WTC11 (cell line): ENCODE results near the gene KRAS. TPM values are rescaled to one million over a fixed set of nuclear protein-coding genes. Genes with fewer than 3 reads are reported as not detected.

Source experiments
- ATAC-seq: fragments of 200-7000 bp; cut with Tn5 transposase; 2 replicates; pipeline ENCODE4 v1.10.0; 2021; ENCODE audit warnings: mild to moderate bottlenecking, moderate library complexity
- CTCF ChIA-PET: fragments of 300-600 bp; sonication (Branson Sonifier 250); formaldehyde crosslinking; loops from one replicate; lab custom pipeline; 2021; ENCODE audit warnings: antibody characterized with exemption; lab: Charles Lee
- POLR2A ChIA-PET: fragments of 350-600 bp; sonication (Branson Sonifier 250); formaldehyde crosslinking; loops from one replicate; lab custom pipeline; 2021; ENCODE audit warnings: antibody characterized with exemption; lab: Charles Lee
- DNase-seq: peaks from one replicate; pipeline ENCODE4 v3.0.0; 2021; ENCODE audit warnings: low spot score
- H3K27ac Mint-ChIP-seq: 2 replicates; pipeline ENCODE4 v1.8.0; 2021; ENCODE audit warnings: mixed read lengths
- H3K27me3 Mint-ChIP-seq: 2 replicates; pipeline ENCODE4 v1.8.0; 2021; ENCODE audit warnings: low read depth, mild to moderate bottlenecking, moderate library complexity, mixed read lengths
- H3K36me3 Mint-ChIP-seq: 2 replicates; pipeline ENCODE4 v1.8.0; 2021; ENCODE audit warnings: mixed read lengths
- H3K4me1 Mint-ChIP-seq: 2 replicates; pipeline ENCODE4 v1.8.0; 2022; ENCODE audit warnings: mixed read lengths
- H3K4me3 Mint-ChIP-seq: 2 replicates; pipeline ENCODE4 v1.8.0; 2021; ENCODE audit warnings: mild to moderate bottlenecking, moderate library complexity, mixed read lengths
- H3K9me3 Mint-ChIP-seq: 2 replicates; pipeline ENCODE4 v1.8.0; 2021; ENCODE audit warnings: mixed read lengths
- AR ChIP-seq: fragments of 250-450 bp; sonication (Bioruptor Pico); IDR thresholded peaks from 2 replicates; pipeline ENCODE4 v1.9.0; 2021; ENCODE audit warnings: mild to moderate bottlenecking
- CDX4 ChIP-seq: fragments of 250-450 bp; sonication (Bioruptor Pico); IDR thresholded peaks from 2 replicates; pipeline ENCODE4 v1.9.0; 2021; ENCODE audit warnings: moderate library complexity, mild to moderate bottlenecking, inconsistent platforms, borderline replicate concordance
- FOXJ3 ChIP-seq: sonication (generic); formaldehyde crosslinking; IDR thresholded peaks from 2 replicates; pipeline ENCODE4 v1.9.0; 2021; ENCODE audit warnings: missing genetic modification reagents, mild to moderate bottlenecking, borderline replicate concordance
- IRF1 ChIP-seq: sonication (generic); formaldehyde crosslinking; IDR thresholded peaks from 2 replicates; pipeline ENCODE4 v1.8.0; 2023; ENCODE audit warnings: missing genetic modification reagents
- NR3C1 ChIP-seq: sonication (generic); formaldehyde crosslinking; conservative IDR thresholded peaks from 2 replicates; pipeline ENCODE4 v1.8.1; 2023; ENCODE audit warnings: low read depth, mild to moderate bottlenecking, missing genetic modification reagents
- SOX15 ChIP-seq: fragments of 250-450 bp; sonication (Bioruptor Pico); IDR thresholded peaks from 2 replicates; pipeline ENCODE4 v1.9.0; 2021; ENCODE audit warnings: mild to moderate bottlenecking
- TCF7 ChIP-seq: sonication (generic); formaldehyde crosslinking; IDR thresholded peaks from 2 replicates; pipeline ENCODE4 v1.8.0; 2022; ENCODE audit warnings: mild to moderate bottlenecking, low read depth, missing genetic modification reagents, moderate library complexity
- USF1 ChIP-seq: sonication (generic); formaldehyde crosslinking; IDR thresholded peaks from 2 replicates; pipeline ENCODE4 v1.8.0; 2022; ENCODE audit warnings: mild to moderate bottlenecking, missing genetic modification reagents
- USF2 ChIP-seq: sonication (generic); formaldehyde crosslinking; IDR thresholded peaks from 2 replicates; pipeline ENCODE4 v1.8.1; 2023; ENCODE audit warnings: mild to moderate bottlenecking, missing genetic modification reagents, moderate library complexity
- ZBTB43 ChIP-seq: sonication (generic); formaldehyde crosslinking; IDR thresholded peaks from 2 replicates; pipeline ENCODE4 v1.8.1; 2023; ENCODE audit warnings: mild to moderate bottlenecking, missing genetic modification reagents
- ZMAT4 ChIP-seq: fragments of 250-450 bp; sonication (Bioruptor Pico); IDR thresholded peaks from 2 replicates; pipeline ENCODE4 v1.9.0; 2021; ENCODE audit warnings: mild to moderate bottlenecking
- ZNF121 ChIP-seq: sonication (generic); formaldehyde crosslinking; IDR thresholded peaks from 2 replicates; pipeline ENCODE4 v1.8.0; 2023; ENCODE audit warnings: missing genetic modification reagents
- ZNF425 ChIP-seq: fragments of 250-450 bp; sonication (Bioruptor Pico); conservative IDR thresholded peaks from 2 replicates; pipeline ENCODE4 v1.9.0; 2021; ENCODE audit warnings: mild to moderate bottlenecking
- ZNF532 ChIP-seq: fragments of 250-450 bp; sonication (Bioruptor Pico); IDR thresholded peaks from 2 replicates; pipeline ENCODE4 v1.9.0; 2021; ENCODE audit warnings: mild to moderate bottlenecking, borderline replicate concordance
- ZSCAN18 ChIP-seq: fragments of 250-450 bp; sonication (Bioruptor Pico); IDR thresholded peaks from 2 replicates; pipeline ENCODE4 v2.1.2; 2022; ENCODE audit warnings: mild to moderate bottlenecking, moderate library complexity
- total RNA-seq: library from RNA; stranded (reverse); gene quantifications from 3 replicates; pipeline ENCODE4 v1.2.3, GENCODE V29; 2021

The KRAS gene
- total RNA-seq, 1 experiment from 2014 or later: 66.2 TPM

GRCh38 chr12:25248732-25249131, 2.0 kb downstream of the KRAS start (continued):
- TF ChIP-seq ZBTB43: no peak
- no peak for TF ChIP-seq TCF7 (CRISPR knock-in tag)
- TF ChIP-seq ZNF121 (CRISPR knock-in tag): no peak
- no peak for TF ChIP-seq ZMAT4 (CRISPR knock-in tag)
- TF ChIP-seq USF1 (CRISPR knock-in tag): no peak
- TF ChIP-seq FOXJ3: no peak
- TF ChIP-seq IRF1 (CRISPR knock-in tag): no peak
- TF ChIP-seq ZSCAN18 (CRISPR knock-in tag): no peak

- ChIA-PET CTCF (interaction anchor here (1.0 to 1.8 kb wide), 2 partner anchors 8 to 140 kb away, joined by 3 to 9 read pairs; no protein-coding TSS in a partner anchor), POLR2A (no interaction called here)
- H3K27me3 Mint-ChIP-seq: peaks cover 14% of the 10 kb centered on the region
- no peaks in the 10 kb centered on the region for H3K9me3 Mint-ChIP-seq
- peaks cover 31% of the 10 kb centered on the region for H3K4me1 Mint-ChIP-seq
- peak overlapping the region; percentile 82 for H3K27ac Mint-ChIP-seq
- ATAC-seq (no peak), DNase-seq (peak; percentile 23)
- peaks cover 15% of the 10 kb centered on the region for H3K36me3 Mint-ChIP-seq
- H3K4me3 Mint-ChIP-seq: peak overlapping the region; percentile 49
- TF ChIP-seq USF2 (no peak), CDX4 (CRISPR knock-in tag) (no peak), SOX15 (CRISPR knock-in tag) (no peak), ZNF425 (CRISPR knock-in tag) (no peak), NR3C1 (CRISPR knock-in tag) (no peak), AR (CRISPR knock-in tag) (no peak), ZNF532 (CRISPR knock-in tag) (no peak)
Measured at GRCh38 chr12:25248137-25248536, 2.6 kb downstream of the KRAS start.
